ENCODE results near the gene TMEM163.

DNA sequence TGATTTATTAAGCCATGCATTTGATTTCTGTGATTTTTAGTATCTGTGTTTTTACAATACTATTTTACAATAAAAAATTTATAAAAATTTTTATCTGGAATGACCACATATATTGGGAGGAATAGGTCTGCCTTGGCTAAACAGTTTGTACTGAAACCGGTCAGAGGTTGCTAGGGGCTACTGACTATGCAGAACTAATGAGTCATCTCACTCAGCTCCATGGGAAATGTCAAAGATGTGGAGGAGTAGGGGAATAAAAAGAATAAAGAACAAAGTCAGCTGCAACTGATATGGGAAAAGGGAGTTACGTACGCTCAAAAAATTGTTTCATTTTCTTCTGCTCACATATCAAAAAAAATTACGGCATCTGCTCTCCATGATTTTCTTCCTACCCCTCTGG, 8.6 kb upstream of the TMEM163 start:
- TF ChIP-seq, protein P1, sequence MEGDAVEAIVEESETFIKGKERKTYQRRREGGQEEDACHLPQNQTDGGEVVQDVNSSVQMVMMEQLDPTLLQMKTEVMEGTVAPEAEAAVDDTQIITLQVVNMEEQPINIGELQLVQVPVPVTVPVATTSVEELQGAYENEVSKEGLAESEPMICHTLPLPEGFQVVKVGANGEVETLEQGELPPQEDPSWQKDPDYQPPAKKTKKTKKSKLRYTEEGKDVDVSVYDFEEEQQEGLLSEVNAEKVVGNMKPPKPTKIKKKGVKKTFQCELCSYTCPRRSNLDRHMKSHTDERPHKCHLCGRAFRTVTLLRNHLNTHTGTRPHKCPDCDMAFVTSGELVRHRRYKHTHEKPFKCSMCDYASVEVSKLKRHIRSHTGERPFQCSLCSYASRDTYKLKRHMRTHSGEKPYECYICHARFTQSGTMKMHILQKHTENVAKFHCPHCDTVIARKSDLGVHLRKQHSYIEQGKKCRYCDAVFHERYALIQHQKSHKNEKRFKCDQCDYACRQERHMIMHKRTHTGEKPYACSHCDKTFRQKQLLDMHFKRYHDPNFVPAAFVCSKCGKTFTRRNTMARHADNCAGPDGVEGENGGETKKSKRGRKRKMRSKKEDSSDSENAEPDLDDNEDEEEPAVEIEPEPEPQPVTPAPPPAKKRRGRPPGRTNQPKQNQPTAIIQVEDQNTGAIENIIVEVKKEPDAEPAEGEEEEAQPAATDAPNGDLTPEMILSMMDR (IDR thresholded peaks at IDR 0.05) = no peak
- no peak for TF ChIP-seq POLR2A (IDR thresholded peaks at IDR 0.05)

Measured in thyroid gland (tissue), 4 donors.